ENCODE results near the gene SLC12A3.

DNA sequence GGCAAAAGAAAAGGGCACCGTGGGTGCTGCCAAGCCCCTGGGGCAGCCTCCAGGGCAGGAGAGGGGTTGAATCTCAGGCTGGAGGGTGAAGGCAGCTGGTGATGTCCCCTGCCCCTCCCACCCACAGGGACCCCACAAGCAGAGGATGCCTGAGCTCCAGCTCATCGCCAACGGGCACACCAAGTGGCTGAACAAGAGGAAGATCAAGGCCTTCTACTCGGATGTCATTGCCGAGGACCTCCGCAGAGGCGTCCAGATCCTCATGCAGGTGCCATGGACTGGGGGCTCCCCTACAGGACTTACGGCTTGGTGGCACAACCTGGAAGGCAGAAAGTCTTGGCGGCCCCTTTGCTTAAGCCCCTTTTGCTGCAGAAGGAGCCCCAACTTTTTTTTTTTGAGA lies 21.8 kb downstream of the SLC12A3 start:
- TF ChIP-seq, protein P1, sequence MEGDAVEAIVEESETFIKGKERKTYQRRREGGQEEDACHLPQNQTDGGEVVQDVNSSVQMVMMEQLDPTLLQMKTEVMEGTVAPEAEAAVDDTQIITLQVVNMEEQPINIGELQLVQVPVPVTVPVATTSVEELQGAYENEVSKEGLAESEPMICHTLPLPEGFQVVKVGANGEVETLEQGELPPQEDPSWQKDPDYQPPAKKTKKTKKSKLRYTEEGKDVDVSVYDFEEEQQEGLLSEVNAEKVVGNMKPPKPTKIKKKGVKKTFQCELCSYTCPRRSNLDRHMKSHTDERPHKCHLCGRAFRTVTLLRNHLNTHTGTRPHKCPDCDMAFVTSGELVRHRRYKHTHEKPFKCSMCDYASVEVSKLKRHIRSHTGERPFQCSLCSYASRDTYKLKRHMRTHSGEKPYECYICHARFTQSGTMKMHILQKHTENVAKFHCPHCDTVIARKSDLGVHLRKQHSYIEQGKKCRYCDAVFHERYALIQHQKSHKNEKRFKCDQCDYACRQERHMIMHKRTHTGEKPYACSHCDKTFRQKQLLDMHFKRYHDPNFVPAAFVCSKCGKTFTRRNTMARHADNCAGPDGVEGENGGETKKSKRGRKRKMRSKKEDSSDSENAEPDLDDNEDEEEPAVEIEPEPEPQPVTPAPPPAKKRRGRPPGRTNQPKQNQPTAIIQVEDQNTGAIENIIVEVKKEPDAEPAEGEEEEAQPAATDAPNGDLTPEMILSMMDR (IDR thresholded peaks at IDR 0.05) = no peak
- TF ChIP-seq ZFX (IDR thresholded peaks at IDR 0.05; ENCODE audit: borderline replicate concordance) = no peak
